ENCODE results near the gene SRPK2.
"Not testable (repeated sequence)": the region's sequence is repeated elsewhere in the genome, so short reads cannot be mapped to it uniquely, and the experiment has no call there.

The SRPK2 gene

DNA sequence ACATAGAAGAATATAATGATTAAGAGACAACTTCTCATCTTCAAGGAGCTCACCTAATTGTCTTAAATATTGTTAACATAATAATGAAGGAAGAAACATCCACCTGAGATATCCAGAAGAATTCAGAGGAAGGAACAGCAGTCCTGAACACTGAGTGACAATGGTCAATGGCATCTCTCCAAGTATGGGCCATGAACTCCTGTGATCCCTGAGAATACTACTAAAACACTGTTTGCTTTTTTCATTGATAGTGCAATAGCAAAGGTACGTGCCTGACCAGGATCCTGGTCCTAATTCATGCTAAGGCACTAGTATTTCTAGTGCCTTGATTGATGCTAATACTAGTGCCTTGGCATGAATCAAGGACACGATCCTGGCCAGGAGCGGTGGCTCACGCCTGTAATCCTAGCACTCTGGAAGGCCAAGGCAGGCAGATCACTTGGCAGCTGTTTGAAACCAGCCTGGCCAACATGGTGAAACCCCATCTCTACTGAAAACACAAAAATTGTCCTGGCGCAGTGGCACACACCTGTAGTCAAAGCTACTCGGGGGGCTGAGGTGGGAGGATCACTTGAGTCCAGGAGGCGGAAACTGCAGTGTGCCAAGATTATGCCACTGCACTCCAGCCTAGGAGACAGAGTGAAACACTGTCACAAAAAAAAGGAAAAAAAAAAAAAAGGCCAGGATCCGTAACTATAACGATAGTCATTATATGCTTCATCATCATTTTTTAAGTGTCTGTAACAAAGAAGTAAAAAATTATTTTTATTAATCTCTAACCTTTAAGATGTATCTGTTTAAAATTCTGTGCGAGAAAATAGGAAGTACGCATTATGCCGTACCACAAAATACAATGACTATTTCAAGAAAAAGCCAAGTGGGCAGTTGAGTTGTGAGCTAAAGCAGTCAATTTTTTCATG is 49.1 kb downstream of the SRPK2 start:
- no peak for DNase-seq (ENCODE audit: low read depth in 2 of 2)

- DNase-seq (ENCODE audit: low read depth in 2 of 2), result no peak
Measured at GRCh38 chr7:105337529-105337928, 51.2 kb downstream of the SRPK2 start.

DNA sequence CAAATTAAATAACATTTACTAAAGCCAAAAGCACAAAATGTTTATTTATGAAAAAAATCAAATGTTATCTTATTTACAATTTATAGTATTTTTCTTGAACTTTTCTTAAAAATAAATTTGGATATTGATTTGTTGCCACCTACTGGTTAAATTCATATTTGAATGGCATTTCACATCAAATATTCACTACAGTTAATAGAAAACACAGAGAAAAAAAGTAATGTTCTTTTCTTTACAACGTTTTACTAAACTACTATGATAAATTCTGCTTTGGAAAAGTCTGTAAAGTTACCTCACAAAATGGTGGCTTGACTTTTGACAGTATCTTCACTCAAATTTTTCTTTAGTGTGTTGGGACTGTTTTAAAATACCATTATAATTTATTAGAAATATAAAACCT is 52.7 kb downstream of the SRPK2 start:
- DNase-seq (ENCODE audit: low read depth in 2 of 2), result no peak

GRCh38 chr7:105332661-105333060 is 56.1 kb downstream of the SRPK2 start:
- DNase-seq (ENCODE audit: low read depth in 2 of 2), result not testable (repeated sequence)

DNA sequence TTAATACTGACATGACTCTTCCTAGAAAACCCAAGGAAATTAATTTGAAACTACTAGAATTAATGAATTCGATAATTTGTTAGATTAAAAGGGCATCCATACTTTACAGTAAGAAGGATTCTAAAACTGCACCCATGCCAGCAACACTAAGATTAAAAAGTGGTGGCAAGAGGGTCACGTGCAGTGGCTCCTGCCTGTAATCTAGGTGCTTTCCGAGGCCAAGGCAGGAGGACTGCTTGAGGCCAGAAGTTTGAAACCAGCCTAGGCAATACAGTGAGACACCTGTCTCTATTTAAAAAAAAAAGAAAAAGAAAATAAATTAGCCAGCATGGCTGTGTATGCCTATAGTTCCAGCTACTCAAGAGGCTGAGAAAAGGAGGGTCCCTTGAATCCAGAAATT is 58.2 kb downstream of the SRPK2 start:
- DNase-seq (ENCODE audit: low read depth in 2 of 2), result no peak

GRCh38 chr7:105327201-105327600 is 61.5 kb downstream of the SRPK2 start:
- DNase-seq (ENCODE audit: low read depth in 2 of 2), result no peak

DNA sequence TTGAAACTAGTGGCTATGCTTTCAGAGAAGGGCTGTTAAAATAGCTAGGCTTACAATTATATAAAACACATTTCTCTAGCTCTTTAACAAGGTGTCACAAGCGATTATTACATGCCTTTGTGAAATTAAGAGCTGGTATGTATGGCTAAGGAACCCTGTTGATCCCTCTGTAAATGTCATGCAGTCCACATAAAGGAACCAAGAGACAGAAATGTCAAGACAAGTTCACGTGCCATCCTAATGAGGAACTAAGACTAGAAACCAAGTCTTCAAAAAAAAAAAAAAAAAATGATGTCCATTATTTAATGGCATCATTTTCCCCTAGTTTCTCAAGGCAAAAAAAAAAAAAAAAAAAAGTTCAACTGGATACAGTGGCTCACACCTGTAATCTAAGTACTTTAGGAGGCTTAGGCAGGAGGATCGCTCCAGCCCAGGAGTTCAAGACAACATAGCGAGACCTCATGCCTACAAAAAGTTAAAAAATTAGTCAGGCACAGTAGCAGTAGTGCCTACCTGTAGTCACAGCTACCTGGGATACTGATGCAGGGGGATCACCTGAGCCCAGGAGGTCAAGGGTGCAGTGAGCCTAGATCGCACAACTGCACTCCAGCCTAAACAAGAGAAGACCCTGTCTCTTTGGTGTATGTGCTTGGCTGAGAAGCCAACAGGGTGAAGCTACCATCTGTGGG is 63.4 kb downstream of the SRPK2 start:
- no peak for DNase-seq (ENCODE audit: low read depth in 2 of 2)

DNA sequence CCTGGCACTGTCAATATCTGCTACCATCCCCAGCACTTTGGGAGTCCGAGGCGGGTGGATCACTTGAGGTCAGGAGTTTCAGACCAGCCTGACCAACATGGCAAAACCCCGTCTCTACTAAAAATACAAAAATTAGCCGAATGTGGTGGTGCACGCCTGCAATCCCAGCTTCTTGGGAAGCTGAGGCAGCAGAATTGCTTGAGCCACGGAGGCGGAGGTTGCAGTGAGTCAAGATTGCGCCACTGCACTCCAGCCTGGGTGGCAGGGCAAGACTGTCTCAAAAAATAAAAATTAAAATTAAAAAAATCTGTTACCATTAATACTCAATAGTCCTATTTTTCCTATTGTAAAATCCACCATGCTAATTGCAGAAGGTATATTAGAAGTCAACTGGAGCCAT is 64.1 kb downstream of the SRPK2 start:
- not testable (repeated sequence) for DNase-seq (ENCODE audit: low read depth in 2 of 2)

DNA sequence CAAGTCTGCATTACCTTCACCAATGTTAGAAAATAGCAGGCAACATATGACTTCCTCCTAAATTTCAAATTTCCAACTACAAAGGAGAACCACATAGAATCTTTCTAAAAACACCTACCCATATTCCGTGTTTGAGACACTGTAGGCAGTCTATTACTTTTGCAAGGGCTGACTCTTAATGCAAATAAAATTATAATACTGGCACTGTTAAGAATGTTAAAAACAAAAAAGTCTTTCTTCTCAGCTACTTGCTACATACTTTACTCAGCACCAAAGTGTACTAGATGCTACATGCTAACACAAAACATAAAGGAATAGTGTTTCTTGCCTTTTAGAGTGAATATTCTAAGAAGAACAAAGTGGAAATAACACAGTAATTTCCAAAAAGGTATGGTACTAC is 65.4 kb downstream of the SRPK2 start:
- DNase-seq (ENCODE audit: low read depth in 2 of 2), result no peak

- no peak for DNase-seq (ENCODE audit: low read depth in 2 of 2)
Measured at GRCh38 chr7:105322655-105323277, 66.0 kb downstream of the SRPK2 start.

- no peak for DNase-seq (ENCODE audit: low read depth in 2 of 2)
Measured at GRCh38 chr7:105321754-105322455, 66.8 kb downstream of the SRPK2 start.

DNA sequence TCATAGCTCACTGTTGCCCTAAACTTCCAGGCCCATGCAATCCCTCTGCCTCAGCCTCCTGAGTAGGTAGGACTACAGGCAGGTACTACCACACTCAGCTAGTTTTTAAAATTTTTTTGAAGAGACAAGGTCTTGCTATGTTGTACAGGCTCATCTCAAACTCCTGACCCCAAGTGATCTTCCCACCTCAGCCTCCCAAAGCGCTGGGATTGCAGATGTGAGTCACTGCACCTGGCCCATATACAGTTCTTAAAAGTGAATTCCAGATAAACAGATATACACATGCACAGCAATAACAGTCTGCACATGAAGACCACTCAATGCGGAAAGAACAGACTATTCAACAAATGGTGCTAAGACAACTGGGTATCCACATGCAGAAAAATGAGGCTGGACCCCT is 67.8 kb downstream of the SRPK2 start:
- DNase-seq (ENCODE audit: low read depth in 2 of 2), result no peak

DNA sequence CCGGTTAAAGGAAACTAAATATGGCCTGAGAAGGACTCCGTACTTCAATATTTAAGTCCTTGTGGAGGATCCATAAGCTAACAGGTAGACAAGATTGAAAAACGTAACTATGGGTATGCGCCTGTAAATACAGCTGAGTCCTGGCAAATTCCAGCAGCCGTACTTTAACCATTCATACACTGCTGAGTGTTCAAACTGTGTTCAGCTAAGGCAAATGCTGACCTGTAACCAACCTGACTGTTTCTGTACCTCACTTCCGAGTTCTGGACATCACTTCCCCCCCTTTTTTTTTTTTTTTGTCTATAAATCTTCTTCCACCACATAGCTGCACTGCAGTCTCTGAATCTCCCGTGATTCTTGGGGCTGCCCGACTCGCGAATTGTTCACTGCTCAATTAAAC is 69.1 kb downstream of the SRPK2 start:
- no peak for DNase-seq (ENCODE audit: low read depth in 2 of 2)

- no peak for DNase-seq (ENCODE audit: low read depth in 2 of 2)
Measured at GRCh38 chr7:105316578-105317344, 72.0 kb downstream of the SRPK2 start.

- no peak for DNase-seq (ENCODE audit: low read depth in 2 of 2)
Measured at GRCh38 chr7:105315357-105315756, 73.4 kb downstream of the SRPK2 start.

DNA sequence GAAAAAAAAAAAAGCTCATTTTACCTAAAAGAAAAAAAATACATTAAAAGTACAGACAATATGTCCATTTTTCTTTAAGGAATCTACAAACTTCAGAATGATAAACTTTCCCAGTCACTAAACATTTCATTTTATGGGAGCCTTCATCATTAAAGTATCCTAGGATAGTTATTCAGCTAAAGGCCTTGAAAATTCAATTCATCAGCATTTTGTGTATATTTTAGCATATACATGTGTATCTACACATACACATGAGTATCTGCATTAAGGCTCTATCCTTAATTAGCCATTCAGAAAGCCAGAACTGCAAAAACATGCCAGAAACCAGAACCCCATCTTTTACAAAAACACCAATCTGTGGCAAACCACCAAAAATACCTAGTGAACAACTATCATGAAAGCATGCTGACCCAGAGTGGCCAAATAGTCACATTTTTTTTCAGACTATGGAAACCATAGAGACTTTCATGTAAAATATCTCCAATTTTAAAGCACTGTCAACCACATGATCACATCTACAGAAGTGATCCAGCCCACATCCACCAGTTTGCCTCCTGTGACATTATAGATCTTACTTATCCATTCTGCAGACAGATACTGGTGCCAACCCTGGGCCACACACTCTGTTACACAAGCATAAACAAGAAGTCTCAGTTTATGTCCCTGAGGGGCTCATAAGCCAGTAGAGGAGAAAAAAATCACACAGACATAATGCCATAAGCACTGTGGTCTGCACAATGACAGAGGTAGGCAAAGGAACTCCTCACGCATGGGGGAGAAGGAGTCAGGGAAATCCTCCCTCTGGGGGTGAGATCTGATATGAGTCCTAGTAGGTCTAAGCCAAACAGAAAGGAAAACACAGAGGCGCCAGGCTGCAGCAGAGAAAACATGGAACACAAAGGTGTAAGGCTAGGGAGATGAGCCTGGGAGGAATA is 79.2 kb downstream of the SRPK2 start:
- no peak for DNase-seq (ENCODE audit: low read depth in 2 of 2)

DNA sequence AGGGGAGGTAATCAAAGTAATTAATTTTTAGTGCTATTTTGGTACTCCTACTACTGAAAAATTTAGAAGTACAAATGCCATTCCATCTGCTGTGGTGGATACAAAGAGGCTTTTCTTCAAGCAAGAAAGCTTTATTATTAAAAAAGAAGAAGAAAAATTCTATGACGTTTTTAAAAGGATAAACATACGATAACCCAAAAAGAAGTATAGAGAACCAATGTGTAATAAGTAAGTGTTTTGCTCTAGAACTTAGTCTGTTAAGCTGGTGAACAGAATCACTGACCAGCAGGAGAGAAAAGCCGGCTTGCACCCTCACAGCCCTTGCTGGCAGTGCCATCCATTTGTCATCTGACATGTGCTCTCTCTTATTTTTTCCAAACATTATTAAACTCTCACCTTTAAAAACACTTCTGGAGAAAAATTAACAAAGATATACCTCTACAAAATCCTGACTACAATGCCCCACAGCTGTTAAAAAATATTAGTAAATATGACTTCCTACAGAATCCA is 81.5 kb downstream of the SRPK2 start:
- no peak for DNase-seq (ENCODE audit: low read depth in 2 of 2)

DNA sequence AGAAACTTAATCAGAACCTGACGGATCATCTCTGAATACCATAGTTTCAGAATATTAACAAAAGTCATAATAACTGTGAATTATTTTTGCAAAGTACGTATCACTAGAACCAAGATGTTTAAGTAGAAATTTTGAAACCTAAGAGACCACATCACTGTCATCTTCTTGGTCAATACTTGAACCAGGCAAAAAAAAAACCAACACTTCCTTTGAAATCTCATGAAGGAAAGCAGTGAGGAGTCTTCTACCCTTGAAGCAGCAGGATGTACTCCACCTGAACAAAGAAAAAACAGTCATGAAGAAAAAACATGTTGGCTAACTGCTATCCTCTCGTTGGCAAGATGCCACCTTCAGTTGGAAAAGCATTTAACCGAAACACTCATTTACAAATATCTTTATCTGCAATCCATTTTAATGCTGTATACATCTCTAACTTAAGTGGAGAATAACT is 82.4 kb downstream of the SRPK2 start:
- DNase-seq (ENCODE audit: low read depth in 2 of 2), result no peak

- DNase-seq (ENCODE audit: low read depth in 2 of 2), result no peak
Measured at GRCh38 chr7:105305633-105306032, 83.1 kb downstream of the SRPK2 start.
